ENCODE measurements around the gene TMEM30A. TPM values are rescaled to one million over a fixed set of nuclear protein-coding genes. Genes with fewer than 3 reads are reported as not detected.

TMEM30A gene
- total RNA-seq, 1 donor from 2014 or later: 166 TPM

DNA sequence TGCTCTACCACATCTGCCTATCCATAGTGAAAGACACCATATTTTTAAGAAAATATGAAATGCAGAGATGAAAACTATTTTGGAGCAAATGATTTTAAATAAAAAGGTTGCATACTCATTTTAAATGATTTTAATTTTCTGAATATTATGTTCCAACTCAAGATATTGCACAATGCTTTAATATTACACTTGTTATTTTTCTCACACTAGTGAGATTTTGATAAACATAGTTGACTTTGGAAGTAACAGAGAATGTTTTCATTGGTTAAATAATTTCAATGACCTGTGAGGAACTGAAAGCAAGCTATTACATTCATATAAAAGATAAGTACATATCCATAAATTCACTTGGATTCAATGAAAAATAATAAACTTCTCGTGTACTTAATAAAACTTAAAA, 7.2 kb upstream of the TMEM30A start:
- DNase-seq: no peak

GRCh38 chr6:75291331-75291730, 6.7 kb upstream of the TMEM30A start:
- no peak for DNase-seq

DNA sequence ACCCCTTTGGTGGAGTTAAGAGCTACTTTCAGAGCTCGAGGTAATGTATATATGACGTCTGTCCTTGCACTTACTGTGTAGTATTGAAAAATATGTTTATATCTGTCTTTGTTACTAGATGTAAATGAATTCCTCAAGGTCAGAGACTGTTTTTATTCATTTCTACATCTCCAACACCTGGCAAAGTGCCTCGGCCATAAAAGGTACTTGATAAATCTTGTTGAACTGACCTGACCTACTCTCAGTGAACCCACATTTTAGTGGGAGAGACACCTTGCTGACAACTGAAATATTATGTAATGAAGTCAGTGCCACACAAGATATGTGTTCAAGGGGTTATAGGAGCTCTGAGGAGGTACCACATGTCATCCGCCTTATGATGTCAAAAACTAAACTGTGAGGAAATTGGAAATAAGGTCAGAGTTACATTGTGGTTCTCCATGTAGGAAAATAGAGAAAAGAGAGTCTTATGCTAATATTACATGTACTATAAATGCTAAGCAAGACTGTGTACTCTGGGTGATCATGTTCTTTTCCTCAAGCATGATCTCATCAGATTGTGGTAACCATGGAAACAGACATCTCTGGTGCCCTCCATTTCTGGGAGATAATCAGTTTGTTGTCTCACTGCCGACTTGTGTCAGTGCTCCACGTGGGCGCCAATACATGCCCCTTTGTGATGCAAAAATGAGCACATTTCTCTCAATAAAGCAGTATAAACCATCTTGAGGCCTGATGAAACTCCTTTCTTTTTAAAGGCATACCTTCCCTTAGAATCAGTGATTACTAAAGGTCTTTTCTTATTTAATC, 5.7 kb upstream of the TMEM30A start:
- peak; percentile 56 for DNase-seq

DNA sequence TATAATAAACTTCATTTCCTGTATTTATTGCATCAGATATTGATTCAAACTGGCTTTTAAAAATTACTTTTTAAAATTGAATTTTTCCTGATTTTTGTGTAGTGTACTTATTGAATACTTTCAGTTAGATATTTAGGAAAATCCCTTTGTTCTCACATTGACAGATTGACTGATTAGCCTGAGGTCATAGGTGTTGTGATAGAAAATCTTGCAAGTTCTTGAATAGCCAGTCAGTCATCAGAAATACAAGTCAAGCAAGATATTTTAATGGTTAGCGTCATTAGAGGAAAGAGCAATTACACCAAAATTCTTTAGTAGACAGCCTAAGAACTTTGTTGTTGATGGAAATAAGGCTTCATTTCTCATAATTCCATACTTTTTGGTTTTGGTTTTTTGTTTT, 3.4 kb upstream of the TMEM30A start:
- no peak for DNase-seq

- no peak for DNase-seq
Observed at GRCh38 chr6:75287424-75287823, 2.8 kb upstream of the TMEM30A start.

- DNase-seq: no peak
Observed at GRCh38 chr6:75286955-75287354, 2.4 kb upstream of the TMEM30A start.

GRCh38 chr6:75285283-75285639, 669 bp upstream of the TMEM30A start:
- no peak for DNase-seq

- peak; percentile 8 for DNase-seq
Observed at GRCh38 chr6:75283907-75284631, 523 bp downstream of the TMEM30A start.

DNA sequence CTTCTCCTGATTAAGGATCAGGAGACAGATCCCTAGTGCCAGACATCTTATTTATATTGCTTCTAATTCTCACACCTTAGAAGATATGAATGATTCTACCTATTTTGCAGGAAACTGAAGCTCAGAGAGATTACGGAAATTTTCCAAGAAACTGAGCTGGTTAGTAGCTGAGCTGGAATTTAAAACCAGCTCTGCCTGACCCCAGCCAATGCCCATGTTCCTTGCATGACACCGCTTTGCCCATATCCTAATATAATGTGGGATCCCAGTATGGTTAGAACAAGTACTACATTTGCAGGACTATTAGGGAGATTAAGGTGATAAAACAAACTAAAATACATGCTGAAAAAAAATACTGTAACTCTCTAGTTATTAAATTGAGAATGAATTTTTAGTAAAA, 1.9 kb downstream of the TMEM30A start:
- no peak for DNase-seq

GRCh38 chr6:75281653-75282052, 2.9 kb downstream of the TMEM30A start:
- no peak for DNase-seq

DNA sequence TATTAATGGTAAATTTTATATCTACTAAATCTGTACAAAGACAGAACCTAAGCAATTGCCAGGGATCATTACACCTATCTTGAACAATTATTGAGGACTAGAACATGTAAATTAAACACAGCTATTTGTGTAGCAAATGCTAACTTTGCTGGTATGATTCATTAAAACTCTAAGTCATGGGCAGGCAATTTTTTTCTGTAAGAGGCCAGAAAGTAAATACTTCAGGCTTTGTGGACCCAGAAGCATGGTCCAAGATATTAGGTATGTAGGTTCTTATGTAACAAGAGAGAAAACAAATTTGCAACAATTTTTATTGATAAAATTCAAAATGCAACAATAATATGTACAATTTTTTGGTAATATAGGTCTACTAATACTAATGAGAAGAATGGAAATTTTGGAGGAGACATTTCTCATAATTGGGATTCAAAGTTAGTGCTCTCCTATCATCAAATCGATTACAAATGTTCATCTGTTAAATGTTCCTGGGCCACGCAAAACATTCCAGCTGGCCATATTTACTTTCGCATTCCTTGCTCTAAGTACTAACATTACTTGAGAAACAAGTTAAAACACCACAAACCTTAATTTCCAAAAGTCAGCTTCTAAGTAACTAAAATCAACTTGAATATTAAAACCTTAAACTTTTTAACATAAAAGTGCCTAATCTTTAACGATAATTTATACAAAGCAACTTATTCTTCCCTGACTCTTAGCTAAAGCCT, 4.3 kb downstream of the TMEM30A start:
- no peak for DNase-seq

DNA sequence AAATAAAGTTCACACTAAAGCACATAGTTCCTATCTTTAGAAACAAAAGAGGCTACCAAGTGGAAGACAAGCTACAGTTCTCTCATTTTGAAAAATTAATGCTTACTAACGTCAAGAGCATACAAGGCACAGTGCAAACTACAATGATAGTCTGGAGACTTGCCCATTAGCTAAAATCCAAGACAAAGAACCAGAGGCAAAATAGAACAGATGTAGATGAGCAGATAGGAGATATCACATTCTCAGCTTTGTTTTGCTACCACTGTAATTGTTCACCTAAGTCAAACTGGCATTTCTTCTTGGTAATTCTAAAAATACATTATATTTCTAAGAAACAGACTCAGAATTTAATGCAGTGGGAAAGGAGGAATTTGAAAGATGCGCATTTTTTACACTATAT, 5.2 kb downstream of the TMEM30A start:
- no peak for DNase-seq

DNA sequence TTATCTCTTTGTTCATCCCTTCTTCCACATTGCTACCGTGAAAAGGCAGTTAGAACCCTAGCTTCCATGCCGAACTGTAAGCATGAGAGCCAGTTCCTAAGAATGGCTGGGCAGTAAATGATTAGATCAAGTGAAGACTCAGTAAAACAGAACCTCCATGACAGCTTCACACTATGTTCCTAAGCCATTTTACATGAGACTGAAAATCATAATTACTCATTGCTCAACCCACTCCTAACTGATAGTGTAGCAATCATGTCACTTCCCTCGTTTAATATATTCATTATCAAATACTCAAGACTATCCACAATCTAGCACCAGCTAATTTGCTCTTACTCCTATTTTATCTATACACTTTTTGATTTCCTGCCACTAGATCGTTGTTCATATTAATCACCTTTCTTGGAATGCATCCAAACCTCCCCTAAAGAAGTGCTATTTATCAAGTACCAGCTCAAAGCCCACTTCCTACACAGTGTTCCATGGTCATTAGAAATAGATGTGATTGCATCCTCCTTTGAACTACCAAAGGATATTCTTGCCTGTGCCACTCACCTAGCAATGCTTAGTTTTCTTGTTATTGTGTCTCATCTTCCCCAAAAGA, 6.0 kb downstream of the TMEM30A start:
- no peak for DNase-seq

DNA sequence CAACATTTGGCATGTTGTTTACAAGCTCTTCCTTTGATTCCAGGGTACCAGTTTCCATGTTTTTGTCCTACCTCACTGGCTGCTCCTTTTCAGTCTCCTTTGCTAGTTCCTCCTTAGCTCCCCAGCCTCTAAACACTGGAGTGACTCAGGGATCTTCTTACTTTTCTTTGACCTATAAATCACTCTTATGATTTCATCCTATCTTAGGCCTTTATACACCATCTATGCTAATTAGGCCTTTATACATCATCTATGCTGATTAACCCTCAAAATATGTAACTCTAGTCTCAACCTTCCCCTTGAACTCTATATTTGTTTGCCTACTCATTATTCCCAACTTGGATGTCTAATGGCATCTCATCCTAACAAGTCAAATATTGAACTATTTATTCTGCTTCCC, 9.5 kb downstream of the TMEM30A start:
- DNase-seq: no peak

DNA sequence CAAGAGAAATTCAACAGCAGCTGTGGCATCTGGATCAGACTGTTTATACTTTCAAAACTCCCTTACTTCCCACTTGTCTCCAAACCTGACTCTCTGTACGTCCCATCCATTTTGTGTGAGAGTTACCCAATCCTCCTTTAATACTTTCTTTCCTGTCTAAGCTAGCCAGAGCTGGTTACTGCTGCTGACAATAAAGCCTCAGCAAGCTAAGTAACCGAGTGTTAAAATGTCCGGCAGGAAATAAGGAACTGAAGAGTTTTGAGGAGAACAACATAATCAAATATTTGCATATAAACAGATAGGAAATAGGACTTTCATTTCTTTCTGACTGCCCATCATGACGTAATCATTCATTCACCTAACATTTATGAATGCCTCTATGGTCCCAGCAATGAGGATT, 11.6 kb downstream of the TMEM30A start:
- no peak for DNase-seq

DNA sequence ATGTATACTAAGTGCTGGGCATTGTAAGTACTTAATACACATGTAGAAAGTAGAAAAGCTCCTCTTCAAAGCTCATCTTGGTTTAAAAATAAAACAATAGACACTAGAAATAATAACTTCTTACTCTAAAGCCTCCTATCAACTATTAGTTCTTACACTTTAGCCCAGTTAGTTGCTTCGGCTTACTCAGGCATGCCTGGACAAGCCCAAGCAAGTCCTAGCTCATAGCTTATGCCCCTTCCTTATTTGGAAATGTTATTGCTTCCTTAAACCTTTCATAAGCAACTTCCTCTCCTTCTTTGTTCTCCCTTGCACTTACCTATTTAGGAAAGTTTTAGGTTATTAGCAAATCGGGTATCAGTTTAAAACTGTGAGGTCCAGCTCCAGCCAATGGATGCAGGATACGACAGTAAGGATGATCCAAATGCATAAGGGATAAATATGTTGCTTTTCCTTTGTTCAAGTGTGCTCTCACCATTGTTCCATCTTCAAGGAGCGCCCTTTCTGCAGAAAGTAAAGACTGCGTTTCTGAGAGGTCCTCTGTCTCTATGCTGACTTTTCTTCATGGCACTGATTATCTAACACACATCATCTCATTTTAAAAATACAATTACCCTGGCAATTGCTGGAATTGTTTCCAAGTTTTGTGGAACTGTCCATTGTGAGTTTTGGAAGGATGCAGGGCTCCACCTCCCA, 12.3 kb downstream of the TMEM30A start:
- no peak for DNase-seq

GRCh38 chr6:75268988-75269354, 15.6 kb downstream of the TMEM30A start:
- no peak for DNase-seq

GRCh38 chr6:75268121-75268987, 16.2 kb downstream of the TMEM30A start:
- no peak for DNase-seq

GRCh38 chr6:75267461-75267860, 17.1 kb downstream of the TMEM30A start:
- no peak for DNase-seq

GRCh38 chr6:75266716-75267291, 17.8 kb downstream of the TMEM30A start:
- no peak for DNase-seq

- DNase-seq: no peak
Observed at GRCh38 chr6:75263401-75263750, 21.2 kb downstream of the TMEM30A start.
